GM20000 (cell line): ENCODE data around the gene DUS1L.

Source experiments
- DNase-seq: peaks from one replicate; pipeline ENCODE4 v3.0.0; 2012; ENCODE audit warnings: low spot score
- CTCF ChIP-seq: IDR thresholded peaks from 2 replicates; pipeline ENCODE4 v1.5.1; 2012; ENCODE audit warnings: mild to moderate bottlenecking, control low read depth; ENCODE audit errors: extremely low read depth, missing control alignments

Gene DUS1L

GRCh38 chr17:82013772-82014321 is 51.8 kb downstream of the DUS1L start:
- no peak for DNase-seq
- TF ChIP-seq CTCF, result no peak

- no peak for DNase-seq
- no peak for TF ChIP-seq CTCF
These were observed 52.3 kb downstream of the DUS1L start for GRCh38 chr17:82013341-82013740.

- no peak for TF ChIP-seq CTCF
- no peak for DNase-seq
These were observed 52.8 kb downstream of the DUS1L start for GRCh38 chr17:82012640-82013295.

- DNase-seq, result no peak
- TF ChIP-seq CTCF, result no peak
These were observed 53.4 kb downstream of the DUS1L start for GRCh38 chr17:82012261-82012639.

GRCh38 chr17:82011617-82012187 is 53.9 kb downstream of the DUS1L start:
- no peak for TF ChIP-seq CTCF

GRCh38 chr17:82010575-82011525 is 54.8 kb downstream of the DUS1L start:
- no peak for TF ChIP-seq CTCF
- no peak for DNase-seq

More at GRCh38 chr17:82011617-82012187, 53.9 kb downstream of the DUS1L start:
- no peak for DNase-seq
